Measurements from ENCODE around the gene NLRP13.

NLRP13 gene

DNA sequence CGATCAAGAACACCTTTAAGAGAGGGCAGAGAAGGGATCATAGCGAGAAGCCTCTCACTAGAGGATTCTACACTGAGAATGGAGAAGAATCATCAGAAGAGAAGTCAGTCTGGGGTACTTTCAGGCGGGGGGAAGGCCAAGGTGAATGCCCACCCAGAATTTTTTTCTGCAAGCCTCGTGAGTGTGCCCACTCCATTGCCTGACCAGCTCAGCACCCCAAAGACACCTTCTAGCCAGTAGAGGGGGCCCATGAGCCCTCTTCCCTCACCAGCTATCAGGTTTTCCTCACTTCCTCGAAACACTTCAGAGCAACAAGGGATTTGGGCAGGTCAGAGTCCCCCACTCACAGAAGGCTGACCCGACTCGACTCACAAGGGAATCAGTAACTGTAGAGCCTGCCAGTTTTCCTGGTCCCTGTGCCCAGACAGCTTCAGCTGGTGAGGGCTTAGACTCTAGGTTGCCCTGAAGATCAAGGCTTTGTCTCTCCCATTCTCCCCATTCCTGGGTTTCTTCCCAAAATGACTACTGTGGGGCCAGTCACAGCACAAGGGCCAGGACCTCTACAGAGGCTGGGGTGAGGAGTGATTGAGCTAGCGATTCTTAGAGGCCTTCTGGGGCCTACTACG is 18.4 kb downstream of the NLRP13 start:
- no peak for TF ChIP-seq FOXP2 (optimal IDR thresholded peaks at IDR 0.05; ENCODE audit: borderline replicate concordance, extremely low read depth, extremely low read length, insufficient read depth)
- TF ChIP-seq, protein P1, sequence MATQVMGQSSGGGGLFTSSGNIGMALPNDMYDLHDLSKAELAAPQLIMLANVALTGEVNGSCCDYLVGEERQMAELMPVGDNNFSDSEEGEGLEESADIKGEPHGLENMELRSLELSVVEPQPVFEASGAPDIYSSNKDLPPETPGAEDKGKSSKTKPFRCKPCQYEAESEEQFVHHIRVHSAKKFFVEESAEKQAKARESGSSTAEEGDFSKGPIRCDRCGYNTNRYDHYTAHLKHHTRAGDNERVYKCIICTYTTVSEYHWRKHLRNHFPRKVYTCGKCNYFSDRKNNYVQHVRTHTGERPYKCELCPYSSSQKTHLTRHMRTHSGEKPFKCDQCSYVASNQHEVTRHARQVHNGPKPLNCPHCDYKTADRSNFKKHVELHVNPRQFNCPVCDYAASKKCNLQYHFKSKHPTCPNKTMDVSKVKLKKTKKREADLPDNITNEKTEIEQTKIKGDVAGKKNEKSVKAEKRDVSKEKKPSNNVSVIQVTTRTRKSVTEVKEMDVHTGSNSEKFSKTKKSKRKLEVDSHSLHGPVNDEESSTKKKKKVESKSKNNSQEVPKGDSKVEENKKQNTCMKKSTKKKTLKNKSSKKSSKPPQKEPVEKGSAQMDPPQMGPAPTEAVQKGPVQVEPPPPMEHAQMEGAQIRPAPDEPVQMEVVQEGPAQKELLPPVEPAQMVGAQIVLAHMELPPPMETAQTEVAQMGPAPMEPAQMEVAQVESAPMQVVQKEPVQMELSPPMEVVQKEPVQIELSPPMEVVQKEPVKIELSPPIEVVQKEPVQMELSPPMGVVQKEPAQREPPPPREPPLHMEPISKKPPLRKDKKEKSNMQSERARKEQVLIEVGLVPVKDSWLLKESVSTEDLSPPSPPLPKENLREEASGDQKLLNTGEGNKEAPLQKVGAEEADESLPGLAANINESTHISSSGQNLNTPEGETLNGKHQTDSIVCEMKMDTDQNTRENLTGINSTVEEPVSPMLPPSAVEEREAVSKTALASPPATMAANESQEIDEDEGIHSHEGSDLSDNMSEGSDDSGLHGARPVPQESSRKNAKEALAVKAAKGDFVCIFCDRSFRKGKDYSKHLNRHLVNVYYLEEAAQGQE (IDR thresholded peaks at IDR 0.05; ENCODE audit: insufficient read depth in 1 of 2, low read depth in 2 of 2, low read length in 2 of 2), result no peak
- TF ChIP-seq TAF1 (IDR thresholded peaks at IDR 0.05; ENCODE audit: borderline replicate concordance, insufficient read depth, low read length), result no peak
- no peak for TF ChIP-seq POLR2AphosphoS5 (IDR thresholded peaks at IDR 0.05; ENCODE audit: low read depth, low read length)

DNA sequence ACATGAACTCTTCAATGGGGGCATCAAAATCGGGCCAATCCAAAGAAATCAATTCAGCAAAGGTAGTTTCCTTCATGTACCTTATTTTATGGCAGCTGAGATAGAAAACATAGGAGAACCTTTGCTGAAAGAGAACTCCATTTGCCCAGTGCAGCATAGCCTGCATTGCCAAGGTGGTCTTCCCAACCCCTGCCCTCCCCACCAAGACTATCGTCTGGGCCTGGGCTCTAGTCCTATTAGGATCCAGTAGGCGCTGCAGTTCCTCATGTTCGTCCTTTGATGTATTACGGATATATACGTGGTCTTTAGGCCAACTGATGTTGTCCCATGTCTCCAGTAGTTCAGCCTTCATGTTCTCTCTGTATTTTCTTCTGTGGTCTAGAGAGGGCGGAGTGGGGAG is 19.2 kb downstream of the NLRP13 start:
- TF ChIP-seq FOXP2 (optimal IDR thresholded peaks at IDR 0.05; ENCODE audit: borderline replicate concordance, extremely low read depth, extremely low read length, insufficient read depth) (no peak), POLR2AphosphoS5 (IDR thresholded peaks at IDR 0.05; ENCODE audit: low read depth, low read length) (no peak), SIN3A (IDR thresholded peaks at IDR 0.05; ENCODE audit: borderline replicate concordance, insufficient read depth, low read length) (no peak), TAF1 (IDR thresholded peaks at IDR 0.05; ENCODE audit: borderline replicate concordance, insufficient read depth, low read length) (no peak)
- TF ChIP-seq, protein P1 (IDR thresholded peaks at IDR 0.05; ENCODE audit: insufficient read depth in 1 of 2, low read depth in 2 of 2, low read length in 2 of 2), result no peak

DNA sequence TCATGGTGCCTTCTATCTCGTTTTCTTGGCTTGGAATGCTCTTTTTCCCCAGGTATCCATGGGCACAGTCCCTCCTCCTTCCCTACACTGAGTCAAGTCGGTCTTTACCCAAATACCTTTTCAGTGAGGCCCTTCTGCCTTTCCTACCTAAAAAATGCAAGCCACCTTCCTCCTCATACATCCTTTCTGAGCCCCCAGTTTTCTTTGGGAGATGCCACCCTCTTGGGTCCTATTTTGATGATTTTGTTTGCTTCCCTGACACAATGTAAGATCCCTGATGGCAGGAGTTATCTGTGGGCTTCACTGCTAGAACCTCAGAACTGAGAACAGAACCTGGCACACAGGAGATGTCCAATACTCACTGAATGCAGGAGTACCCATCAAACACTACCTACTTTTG is 22.3 kb downstream of the NLRP13 start:
- TF ChIP-seq TAF1 (IDR thresholded peaks at IDR 0.05; ENCODE audit: borderline replicate concordance, insufficient read depth, low read length) (no peak), SIN3A (IDR thresholded peaks at IDR 0.05; ENCODE audit: borderline replicate concordance, insufficient read depth, low read length) (no peak), POLR2AphosphoS5 (IDR thresholded peaks at IDR 0.05; ENCODE audit: low read depth, low read length) (no peak), FOXP2 (optimal IDR thresholded peaks at IDR 0.05; ENCODE audit: borderline replicate concordance, extremely low read depth, extremely low read length, insufficient read depth) (no peak)

DNA sequence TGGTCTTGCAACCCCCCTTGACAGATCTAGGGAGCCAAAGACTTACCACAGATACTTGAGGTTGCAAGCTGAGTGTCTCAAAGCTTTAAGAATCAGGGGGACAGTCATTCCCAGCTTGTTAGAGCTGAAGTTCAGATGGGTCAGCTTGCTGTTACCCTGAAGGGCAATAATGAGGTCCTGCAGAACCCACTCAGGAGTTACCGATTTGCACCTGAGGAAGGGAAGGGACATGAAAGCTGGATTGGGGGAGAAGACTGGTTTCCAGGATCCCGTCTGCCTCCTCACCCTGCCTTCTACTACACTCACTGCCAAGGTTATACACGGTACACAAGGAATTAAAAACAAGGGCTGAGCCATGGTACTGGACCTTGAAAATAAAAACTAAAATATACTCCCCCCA is 24.4 kb downstream of the NLRP13 start:
- TF ChIP-seq SIN3A (IDR thresholded peaks at IDR 0.05; ENCODE audit: borderline replicate concordance, insufficient read depth, low read length), result no peak
- no peak for TF ChIP-seq POLR2AphosphoS5 (IDR thresholded peaks at IDR 0.05; ENCODE audit: low read depth, low read length)
- no peak for TF ChIP-seq TAF1 (IDR thresholded peaks at IDR 0.05; ENCODE audit: borderline replicate concordance, insufficient read depth, low read length)
- TF ChIP-seq, protein P1 (IDR thresholded peaks at IDR 0.05; ENCODE audit: insufficient read depth in 1 of 2, low read depth in 2 of 2, low read length in 2 of 2), result no peak
- TF ChIP-seq FOXP2 (optimal IDR thresholded peaks at IDR 0.05; ENCODE audit: borderline replicate concordance, extremely low read depth, extremely low read length, insufficient read depth), result no peak

DNA sequence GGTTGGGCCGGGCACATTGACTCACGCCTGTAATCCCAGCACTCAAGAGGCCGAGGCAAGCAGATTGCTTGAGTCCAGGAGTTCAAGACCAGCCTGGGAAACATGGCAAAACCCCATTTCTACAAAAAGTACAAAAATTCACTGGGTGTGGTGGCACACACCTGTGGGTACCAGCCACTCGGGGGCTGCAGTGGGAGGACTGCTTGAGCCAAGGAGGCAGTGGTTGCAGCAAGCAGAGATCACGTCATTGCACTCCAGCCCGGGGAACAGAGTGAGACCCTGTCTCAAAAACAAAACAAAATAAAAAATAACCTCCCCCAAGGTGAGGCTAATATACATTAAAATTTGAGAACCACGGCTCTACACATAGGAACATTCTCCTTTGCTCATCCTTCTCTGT is 24.9 kb downstream of the NLRP13 start:
- TF ChIP-seq, protein P1 (IDR thresholded peaks at IDR 0.05; ENCODE audit: insufficient read depth in 1 of 2, low read depth in 2 of 2, low read length in 2 of 2), result no peak
- no peak for TF ChIP-seq POLR2AphosphoS5 (IDR thresholded peaks at IDR 0.05; ENCODE audit: low read depth, low read length)
- TF ChIP-seq FOXP2 (optimal IDR thresholded peaks at IDR 0.05; ENCODE audit: borderline replicate concordance, extremely low read depth, extremely low read length, insufficient read depth), result no peak
- no peak for TF ChIP-seq SIN3A (IDR thresholded peaks at IDR 0.05; ENCODE audit: borderline replicate concordance, insufficient read depth, low read length)
- TF ChIP-seq TAF1 (IDR thresholded peaks at IDR 0.05; ENCODE audit: borderline replicate concordance, insufficient read depth, low read length), result no peak
